ENCODE data around the gene LRIT1.
"Not testable (repeated sequence)": the region's sequence is repeated elsewhere in the genome, so short reads cannot be mapped to it uniquely, and the experiment has no call there.

The LRIT1 gene

GRCh38 chr10:84241185-84241790 lies at the start of gene LRIT1:
TSS of gene LRIT1 (minus strand) at chr10:84241546. CDS start at chr10:84241439, 107 bp downstream.
- no peak for DNase-seq

- no peak for DNase-seq
These were observed 48.9 kb upstream of the LRIT1 start for GRCh38 chr10:84290235-84290634.

- no peak for DNase-seq
These were observed 48.3 kb upstream of the LRIT1 start for GRCh38 chr10:84289521-84290200.

GRCh38 chr10:84288151-84288550 lies 46.8 kb upstream of the LRIT1 start:
- DNase-seq, result no peak

- no peak for DNase-seq
These were observed 45.3 kb upstream of the LRIT1 start for GRCh38 chr10:84286695-84287094.

- DNase-seq, result not testable (repeated sequence)
These were observed 38.6 kb upstream of the LRIT1 start for GRCh38 chr10:84279876-84280475.

- no peak for DNase-seq
These were observed 29.4 kb upstream of the LRIT1 start for GRCh38 chr10:84270708-84271107.

- DNase-seq, result no peak
These were observed 28.4 kb upstream of the LRIT1 start for GRCh38 chr10:84269773-84270172.

GRCh38 chr10:84269162-84269561 lies 27.8 kb upstream of the LRIT1 start:
- DNase-seq, result no peak

- peak; percentile 88 for DNase-seq
These were observed 26.3 kb upstream of the LRIT1 start for GRCh38 chr10:84267503-84268126.

GRCh38 chr10:84265418-84265817 lies 24.1 kb upstream of the LRIT1 start:
- no peak for DNase-seq

GRCh38 chr10:84264611-84265141 lies 23.3 kb upstream of the LRIT1 start:
- DNase-seq, result peak; percentile 88

- no peak for DNase-seq
These were observed 22.4 kb upstream of the LRIT1 start for GRCh38 chr10:84263716-84264115.

- DNase-seq, result no peak
These were observed 21.0 kb upstream of the LRIT1 start for GRCh38 chr10:84262190-84262956.

- DNase-seq, result no peak
These were observed 20.0 kb upstream of the LRIT1 start for GRCh38 chr10:84261236-84261915.

GRCh38 chr10:84258034-84258695 lies 16.8 kb upstream of the LRIT1 start:
- DNase-seq, result no peak

- DNase-seq, result no peak
These were observed 16.1 kb upstream of the LRIT1 start for GRCh38 chr10:84257343-84258020.

- DNase-seq, result peak; percentile 76
These were observed 15.4 kb upstream of the LRIT1 start for GRCh38 chr10:84256510-84257342.

- DNase-seq, result no peak
These were observed 13.5 kb upstream of the LRIT1 start for GRCh38 chr10:84254552-84255478.
